Type B pancreatic cell (in vitro differentiated cells): ENCODE results near the gene SECISBP2. TPM values are rescaled to one million over a fixed set of nuclear protein-coding genes. Genes with fewer than 3 reads are reported as not detected.

Experiments
- DNase-seq: peaks from one replicate; pipeline ENCODE4 v3.0.0; 2021; ENCODE audit warnings: mixed read lengths; ENCODE audit not compliant: unreplicated experiment; ENCODE audit errors: extremely low spot score
- H3K27ac Mint-ChIP-seq: 2 replicates; pipeline ENCODE4 v1.8.0; 2021; ENCODE audit warnings: mild to moderate bottlenecking, mixed read lengths
- H3K27me3 Mint-ChIP-seq: 2 replicates; pipeline ENCODE4 v1.8.0; 2021; ENCODE audit warnings: mixed read lengths
- H3K36me3 Mint-ChIP-seq: 2 replicates; pipeline ENCODE4 v1.8.0; 2021; ENCODE audit warnings: mixed read lengths
- H3K4me1 Mint-ChIP-seq: one replicate; pipeline ENCODE4 v1.8.0; 2021; ENCODE audit warnings: mixed read lengths; ENCODE audit not compliant: unreplicated experiment
- H3K4me3 Mint-ChIP-seq: 2 replicates; pipeline ENCODE4 v1.8.0; 2021; ENCODE audit warnings: mild to moderate bottlenecking, mixed read lengths
- H3K9me3 Mint-ChIP-seq: 2 replicates; pipeline ENCODE4 v1.8.0; 2021; ENCODE audit warnings: mixed read lengths
- CTCF ChIP-seq: fragments of 200-600 bp; sonication (generic); conservative IDR thresholded peaks from 2 replicates; pipeline ENCODE4 v1.5.0; 2021; ENCODE audit warnings: antibody characterized with exemption, mild to moderate bottlenecking
- total RNA-seq: library from RNA; stranded (reverse); gene quantifications from 2 replicates; pipeline ENCODE4 v1.2.1, GENCODE V29; 2021; ENCODE audit warnings: low replicate concordance

The SECISBP2 gene
- total RNA-seq, 1 donor from 2014 or later = 49.6 TPM

DNA sequence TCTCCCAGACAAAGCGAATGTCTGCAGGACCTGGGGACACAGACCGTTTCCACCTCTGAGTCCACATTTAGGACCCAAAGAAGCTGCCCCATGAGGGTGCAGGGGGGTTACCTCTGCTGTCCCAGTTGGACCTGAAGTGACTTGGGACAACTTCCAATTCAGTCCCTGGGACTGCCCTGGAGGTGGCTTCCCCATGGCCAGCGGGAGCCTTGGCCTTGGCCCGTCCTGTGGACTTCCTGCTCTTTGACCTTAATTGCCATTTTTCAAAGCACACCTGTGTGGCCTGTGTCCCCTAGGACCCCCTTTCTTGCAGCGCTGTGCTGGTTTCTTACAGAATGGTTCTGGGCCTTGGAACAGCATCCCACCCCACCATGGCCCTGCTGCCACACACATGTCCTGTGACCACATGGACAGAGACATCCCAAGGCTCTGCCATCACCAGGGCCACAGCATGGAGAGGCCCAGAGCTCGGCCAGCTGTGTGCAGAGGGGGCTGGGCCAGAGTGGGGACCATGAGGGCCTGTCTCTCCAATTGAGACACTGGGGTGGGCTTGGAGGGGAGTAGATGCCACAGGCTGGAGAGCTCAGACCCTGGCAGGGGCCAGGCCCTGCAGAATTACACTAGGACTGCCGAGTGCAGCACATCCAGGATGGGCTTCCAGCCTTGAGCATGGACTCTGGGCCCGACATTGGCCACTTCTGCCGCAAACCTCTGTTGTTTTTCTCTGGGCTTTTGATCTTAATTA lies 45.8 kb downstream of the SECISBP2 start:
- H3K27me3 Mint-ChIP-seq = no peaks in the 10 kb centered on the region
- H3K4me1 Mint-ChIP-seq = peaks cover 5% of the 10 kb centered on the region
- DNase-seq = no peak
- H3K4me3 Mint-ChIP-seq = peak overlapping the region; percentile 49
- no peaks in the 10 kb centered on the region for H3K9me3 Mint-ChIP-seq
- TF ChIP-seq CTCF = no peak
- peak overlapping the region; percentile 77 for H3K27ac Mint-ChIP-seq
- peaks cover 4% of the 10 kb centered on the region for H3K36me3 Mint-ChIP-seq

DNA sequence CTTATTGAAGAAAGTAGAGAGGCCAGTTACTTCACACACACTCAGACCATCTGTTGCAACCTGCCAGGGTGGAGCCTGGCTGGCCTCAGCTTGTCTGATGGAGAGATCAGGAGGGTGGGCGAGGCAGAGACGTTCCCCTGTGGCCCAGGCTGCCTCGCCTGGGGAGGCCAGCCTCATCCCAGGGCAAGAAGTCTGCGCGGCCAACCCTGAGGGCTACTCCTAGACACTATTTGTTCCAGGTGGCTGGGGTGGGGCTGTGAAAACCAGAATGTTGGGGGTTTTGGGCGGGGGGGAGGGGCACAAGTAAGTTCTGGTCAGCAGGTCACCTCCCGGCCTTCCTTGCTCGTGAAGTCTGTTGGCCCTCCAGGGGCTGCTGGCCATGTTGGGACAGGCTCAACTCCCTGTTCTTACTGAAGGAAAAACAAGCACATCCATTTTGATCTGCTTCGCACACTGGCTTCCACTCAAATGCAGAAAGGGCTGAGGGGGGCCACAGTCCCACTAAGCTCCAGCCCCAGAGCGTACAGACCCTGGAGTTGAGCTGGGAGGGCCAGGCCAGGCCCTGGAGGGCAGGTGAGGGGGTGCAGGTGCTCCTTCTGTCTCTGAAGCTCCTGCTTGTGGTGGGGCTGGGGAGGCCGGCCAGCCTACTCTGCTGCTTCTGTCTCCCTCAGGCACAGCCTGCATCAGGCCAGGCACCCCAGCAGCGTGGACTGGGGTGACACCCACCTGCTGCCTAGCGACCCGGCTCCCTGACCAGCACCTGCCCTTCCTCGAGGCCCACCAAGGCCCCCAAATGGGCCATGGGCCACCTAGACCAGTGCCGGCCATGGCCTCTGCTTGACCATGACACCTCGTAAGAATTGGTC lies 46.6 kb downstream of the SECISBP2 start:
- no peak for TF ChIP-seq CTCF
- H3K36me3 Mint-ChIP-seq = peaks cover 4% of the 10 kb centered on the region
- H3K4me1 Mint-ChIP-seq = peaks cover 3% of the 10 kb centered on the region
- H3K27ac Mint-ChIP-seq = peak overlapping the region; percentile 77
- H3K9me3 Mint-ChIP-seq = no peaks in the 10 kb centered on the region
- no peak for DNase-seq
- peak overlapping the region; percentile 49 for H3K4me3 Mint-ChIP-seq
- no peaks in the 10 kb centered on the region for H3K27me3 Mint-ChIP-seq

- Mint-ChIP-seq H3K9me3 (no peaks in the 10 kb centered on the region), H3K4me1 (peaks cover 3% of the 10 kb centered on the region), H3K27me3 (no peaks in the 10 kb centered on the region), H3K27ac (no peak overlapping the region), H3K36me3 (peaks cover 4% of the 10 kb centered on the region), H3K4me3 (no peak overlapping the region)
- no peak for DNase-seq
- TF ChIP-seq CTCF = no peak
Observed at GRCh38 chr9:89365532-89365912, 47.2 kb downstream of the SECISBP2 start.

GRCh38 chr9:89366711-89367110 lies 48.4 kb downstream of the SECISBP2 start:
- no peak for TF ChIP-seq CTCF
- DNase-seq = no peak
- Mint-ChIP-seq H3K4me3 (no peak overlapping the region), H3K9me3 (no peaks in the 10 kb centered on the region), H3K27ac (no peak overlapping the region), H3K4me1 (peaks cover 3% of the 10 kb centered on the region), H3K27me3 (no peaks in the 10 kb centered on the region), H3K36me3 (no peaks in the 10 kb centered on the region)

DNA sequence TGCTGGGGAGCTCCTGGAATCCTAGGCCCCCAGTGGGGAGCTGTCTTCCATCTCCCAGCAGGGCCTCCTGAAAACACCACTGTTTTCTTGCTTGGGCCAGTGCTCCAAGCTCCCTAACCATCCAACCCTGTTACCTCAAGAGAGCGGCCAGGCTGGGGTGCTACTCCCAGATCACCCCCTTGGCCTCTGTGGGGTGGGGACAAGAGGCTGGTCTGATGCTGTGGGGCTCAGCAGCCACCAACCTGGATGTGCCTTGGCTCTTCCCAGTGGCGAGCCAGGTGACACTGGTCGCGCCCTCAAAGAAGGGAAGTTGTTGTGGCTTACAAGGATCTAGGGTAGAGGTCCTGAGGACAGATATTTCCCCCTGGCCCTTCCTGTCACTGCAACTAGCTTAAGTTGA lies 49.0 kb downstream of the SECISBP2 start:
- Mint-ChIP-seq H3K27ac (no peak overlapping the region), H3K4me1 (peaks cover 3% of the 10 kb centered on the region), H3K4me3 (no peak overlapping the region), H3K9me3 (no peaks in the 10 kb centered on the region), H3K36me3 (no peaks in the 10 kb centered on the region), H3K27me3 (no peaks in the 10 kb centered on the region)
- no peak for TF ChIP-seq CTCF
- no peak for DNase-seq
